H1 (cell line): ENCODE results near the gene CELF4. TPM values are rescaled to one million over a fixed set of nuclear protein-coding genes. Genes with fewer than 3 reads are reported as not detected.

Experiments used
- CTCF ChIA-PET: fragments of 300-600 bp; sonication (Branson Sonifier 250); formaldehyde crosslinking; loops from one replicate; lab custom pipeline; 2021; ENCODE audit not compliant: partially characterized antibody; lab: Charles Lee
- POLR2A ChIA-PET: fragments of 300-600 bp; sonication (Branson Sonifier 250); formaldehyde crosslinking; loops from one replicate; lab custom pipeline; 2021; ENCODE audit warnings: inconsistent platforms; ENCODE audit not compliant: partially characterized antibody; lab: Charles Lee
- DNase-seq, 2 experiments: peaks; one replicate each; pipeline versions ENCODE4 v3.0.0 to v3.0.0-alpha.2; 2010 to 2022; ENCODE audit warnings: low spot score in 2 of 2, low read depth in 1 of 2, mixed read lengths in 1 of 2
- FAIRE-seq: peaks from 2 replicates; lab custom pipeline; 2011; peaks lifted over from hg19 to GRCh38; lab: Jason Lieb, UNC
- H2AFZ ChIP-seq: 2 replicates; pipeline ENCODE4 v1.8.1; 2012; ENCODE audit warnings: low read length, inconsistent platforms
- H2AK5ac ChIP-seq: 2 replicates; pipeline ENCODE4 v1.6.1; 2013; ENCODE audit warnings: low read depth, low read length
- H2BK120ac ChIP-seq: replicated peaks from 2 replicates; pipeline ENCODE3; 2013; ENCODE audit warnings: low read depth, low read length, inconsistent platforms
- H2BK12ac ChIP-seq: 2 replicates; pipeline ENCODE4 v1.6.1; 2013; ENCODE audit warnings: low read depth, low read length
- H2BK15ac ChIP-seq: 2 replicates; pipeline ENCODE4 v1.6.1; 2013; ENCODE audit warnings: low read length
- H2BK20ac ChIP-seq: 2 replicates; pipeline ENCODE4 v1.6.1; 2013; ENCODE audit warnings: low read length
- H2BK5ac ChIP-seq: 2 replicates; pipeline ENCODE4 v1.6.1; 2013; ENCODE audit warnings: low read depth, low read length
- H3K14ac ChIP-seq: 2 replicates; pipeline ENCODE4 v1.6.1; 2013; ENCODE audit warnings: inconsistent platforms; ENCODE audit not compliant: insufficient read length
- H3K18ac ChIP-seq: 2 replicates; pipeline ENCODE4 v1.6.1; 2013; ENCODE audit warnings: low read length; ENCODE audit errors: extremely low read depth
- H3K23ac ChIP-seq: 2 replicates; pipeline ENCODE4 v1.6.1; 2013; ENCODE audit warnings: inconsistent platforms; ENCODE audit not compliant: insufficient read length
- H3K23me2 ChIP-seq: 2 replicates; pipeline ENCODE4 v1.6.1; 2013; ENCODE audit warnings: low read depth, low read length
- H3K27ac ChIP-seq: 2 replicates; pipeline ENCODE4 v1.6.1; 2011; ENCODE audit warnings: low read depth, low read length, inconsistent platforms
- H3K27me3 ChIP-seq, 4 experiments: replicated peaks in 1 of 4; 1 replicate in 1 of 4; 2 replicates in 3 of 4; pipeline versions ENCODE4 v1.6.1 to v1.8.1; 2011 to 2013; ENCODE audit warnings: low read length in 3 of 4, mild to moderate bottlenecking in 3 of 4, inconsistent platforms in 2 of 4, mixed read lengths in 2 of 4, moderate library complexity in 1 of 4; ENCODE audit not compliant: control insufficient read depth in 3 of 4, insufficient read depth in 3 of 4; ENCODE audit errors: extremely low read depth in 1 of 4
- H3K36me3 ChIP-seq, 4 experiments: 2 replicates each; pipeline versions ENCODE4 v1.6.1 to v1.8.1; 2011 to 2013; ENCODE audit warnings: mild to moderate bottlenecking in 4 of 4, low read length in 3 of 4, moderate library complexity in 2 of 4, control low read depth in 1 of 4, inconsistent platforms in 1 of 4; ENCODE audit not compliant: insufficient read depth in 4 of 4, control insufficient read depth in 2 of 4
- H3K4ac ChIP-seq: replicated peaks from 2 replicates; pipeline ENCODE3; 2013; ENCODE audit warnings: low read length, low read depth, mixed read lengths, inconsistent platforms; ENCODE audit not compliant: insufficient read length
- H3K4me1 ChIP-seq, 4 experiments: replicated peaks in 1 of 4; 1 replicate in 1 of 4; 2 replicates in 3 of 4; pipeline versions ENCODE4 v1.6.1 to v1.8.1; 2011 to 2013; ENCODE audit warnings: low read length in 3 of 4, inconsistent platforms in 2 of 4, mixed read lengths in 1 of 4; ENCODE audit not compliant: insufficient read depth in 4 of 4, control insufficient read depth in 3 of 4
- H3K4me2 ChIP-seq, 2 experiments: 2 replicates each; pipeline versions ENCODE4 v1.6.1 to v1.8.1; 2011 to 2013; ENCODE audit warnings: low read depth in 2 of 2, low read length in 2 of 2, control low read depth in 1 of 2, inconsistent platforms in 1 of 2, mild to moderate bottlenecking in 1 of 2; ENCODE audit not compliant: insufficient read depth in 1 of 2
- H3K4me3 ChIP-seq, 4 experiments: fragments of 200-600, 300-600 bp in 1 of 4; sonication (generic), shearing (Covaris generic), sonication (Bioruptor Twin) in 1 of 4; 2 replicates each; pipeline versions ENCODE4 v1.5.1 to v1.8.1; 2011 to 2016; ENCODE audit warnings: low read length in 4 of 4, low read depth in 3 of 4, control low read depth in 2 of 4, inconsistent platforms in 2 of 4, mild to moderate bottlenecking in 2 of 4, mixed read lengths in 1 of 4, moderate library complexity in 1 of 4; ENCODE audit not compliant: insufficient read depth in 2 of 4; ENCODE audit errors: extremely low read depth in 1 of 4
- H3K56ac ChIP-seq: replicated peaks from 2 replicates; pipeline ENCODE3; 2013; ENCODE audit warnings: low read depth, mild to moderate bottlenecking, mixed read lengths, low read length, inconsistent platforms; ENCODE audit not compliant: insufficient read length
- H3K79me1 ChIP-seq: 2 replicates; pipeline ENCODE4 v1.6.1; 2013; ENCODE audit warnings: low read depth, low read length, control low read depth
- H3K79me2 ChIP-seq, 2 experiments: 2 replicates each; pipeline versions ENCODE4 v1.6.1 to v1.8.1; 2012 to 2013; ENCODE audit warnings: low read length in 2 of 2, mild to moderate bottlenecking in 2 of 2, inconsistent platforms in 1 of 2; ENCODE audit not compliant: insufficient read depth in 2 of 2, control insufficient read depth in 1 of 2
- H3K9ac ChIP-seq, 4 experiments: replicated peaks in 1 of 4; 1 replicate in 1 of 4; 2 replicates in 3 of 4; pipeline versions ENCODE4 v1.6.1 to v1.8.1; 2011 to 2013; ENCODE audit warnings: low read depth in 3 of 4, low read length in 3 of 4, control low read depth in 2 of 4, mild to moderate bottlenecking in 2 of 4, moderate library complexity in 2 of 4, inconsistent platforms in 1 of 4; ENCODE audit errors: extremely low read depth in 1 of 4
- H3K9me3 ChIP-seq, 2 experiments: 2 replicates each; pipeline versions ENCODE4 v1.6.1 to v1.8.1; 2012 to 2013; ENCODE audit warnings: mild to moderate bottlenecking in 2 of 2, moderate library complexity in 2 of 2, control low read depth in 1 of 2, inconsistent platforms in 1 of 2, low read depth in 1 of 2, low read length in 1 of 2, mixed read lengths in 1 of 2; ENCODE audit not compliant: insufficient read depth in 2 of 2
- H4K20me1 ChIP-seq, 2 experiments: replicated peaks in 1 of 2; 2 replicates each; pipeline versions ENCODE3 to v1.8.1; 2011 to 2013; ENCODE audit warnings: inconsistent platforms in 2 of 2, low read length in 2 of 2, mild to moderate bottlenecking in 1 of 2; ENCODE audit not compliant: insufficient read depth in 2 of 2, control insufficient read depth in 1 of 2
- H4K5ac ChIP-seq: 2 replicates; pipeline ENCODE4 v1.6.1; 2013; ENCODE audit warnings: low read length, low read depth, mixed read lengths, inconsistent platforms; ENCODE audit not compliant: insufficient read length
- H4K8ac ChIP-seq: 2 replicates; pipeline ENCODE4 v1.8.0; 2013; ENCODE audit warnings: mild to moderate bottlenecking, moderate library complexity, low read length, inconsistent platforms; ENCODE audit not compliant: insufficient read depth; ENCODE audit errors: extremely low read depth
- H4K91ac ChIP-seq: replicated peaks from 2 replicates; pipeline ENCODE3; 2013; ENCODE audit warnings: low read length, mixed read lengths, inconsistent platforms; ENCODE audit not compliant: insufficient read length
- BCL11A ChIP-seq, 2 experiments: IDR thresholded peaks; one replicate each; pipeline ENCODE4 v1.6.1; 2011; ENCODE audit warnings: low read depth in 2 of 2, low read length in 2 of 2, mild to moderate bottlenecking in 2 of 2
- BRCA1 ChIP-seq: IDR thresholded peaks from 2 replicates; pipeline ENCODE4 v1.6.1; 2012; ENCODE audit warnings: low read depth, low read length, improper control_type of control experiment
- CHD2 ChIP-seq: IDR thresholded peaks from 2 replicates; pipeline ENCODE4 v1.6.1; 2012; ENCODE audit warnings: low read length, improper control_type of control experiment
- GTF2F1 ChIP-seq: IDR thresholded peaks from 2 replicates; pipeline ENCODE4 v1.6.1; 2012; ENCODE audit warnings: low read depth, low read length, improper control_type of control experiment, borderline replicate concordance
- KDM1A ChIP-seq: fragments of 200-600, 300-600 bp; sonication (generic); IDR thresholded peaks from 2 replicates; pipeline ENCODE4 v1.7.1; 2016; ENCODE audit warnings: mild to moderate bottlenecking, low read length, borderline replicate concordance
- KDM4A ChIP-seq: IDR thresholded peaks from one replicate; pipeline ENCODE4 v1.7.1; 2012; ENCODE audit warnings: low read depth, mild to moderate bottlenecking, moderate library complexity, low read length, inconsistent platforms; ENCODE audit not compliant: severe bottlenecking
- NANOG ChIP-seq: IDR thresholded peaks from 2 replicates; pipeline ENCODE4 v1.6.1; 2011; ENCODE audit warnings: low read length, low read depth, mild to moderate bottlenecking, inconsistent platforms; ENCODE audit not compliant: insufficient read depth, poor library complexity, severe bottlenecking
- POLR2A ChIP-seq, 2 experiments: IDR thresholded peaks; 1 replicate in 1 of 2; 2 replicates in 1 of 2; pipeline ENCODE4 v1.6.1; 2011; ENCODE audit warnings: low read depth in 2 of 2, low read length in 2 of 2, mild to moderate bottlenecking in 2 of 2; ENCODE audit errors: control extremely low read depth in 1 of 2
- RNF2 ChIP-seq: fragments of 200-900, 300-1000 bp; sonication (generic); IDR thresholded peaks from 2 replicates; pipeline ENCODE4 v1.7.1; 2016; ENCODE audit warnings: borderline replicate concordance, low read depth, mild to moderate bottlenecking, antibody characterized with exemption, low read length; ENCODE audit not compliant: poor library complexity, severe bottlenecking; ENCODE audit errors: missing control alignments
- SUZ12 ChIP-seq: fragments of 200-600 bp; sonication (generic); IDR thresholded peaks from 2 replicates; pipeline ENCODE4 v1.6.1; 2012; ENCODE audit warnings: mild to moderate bottlenecking, inconsistent platforms, low read length, moderate library complexity, mixed read lengths
- TBP ChIP-seq: IDR thresholded peaks from 2 replicates; pipeline ENCODE4 v1.6.1; 2011; ENCODE audit warnings: low read depth, low read length, improper control_type of control experiment
- ZNF274 ChIP-seq: IDR thresholded peaks from 2 replicates; pipeline ENCODE4 v1.7.0; 2012; ENCODE audit warnings: low read length, borderline replicate concordance; ENCODE audit errors: extremely low read depth
- WGBS, 2 experiments: shearing (Covaris generic) in 1 of 2; methylation state at CpG; one replicate each; pipeline versions ENCODE4 v1.1.6 to v1.1.7; 2013 to 2015; ENCODE audit warnings: low lambda C conversion rate in 2 of 2, mixed read lengths in 2 of 2, inconsistent platforms in 1 of 2, low coverage in 1 of 2, missing lambda C conversion rate in 1 of 2; ENCODE audit not compliant: insufficient replicate concordance in 2 of 2, insufficient coverage in 1 of 2, insufficient read length in 1 of 2; ENCODE audit errors: extremely low coverage in 1 of 2, missing lambda C conversion rate in 1 of 2; 5-methylcytosine and 5-hydroxymethylcytosine counted together
- polyA plus RNA-seq, 7 experiments: library from polyadenylated mRNA; depleted of rRNA in 3 of 7; stranded (reverse) in 5 of 7; unstranded in 2 of 7; fragments of >200 nt in 5 of 7; fragments of 200-250 nt in 2 of 7; gene quantifications; 1 replicate in 5 of 7; 2 replicates in 1 of 7; 4 replicates in 1 of 7; pipeline versions ENCODE4 v1.2.1 to v1.2.3, GENCODE V29; 2011 to 2013; ENCODE audit warnings: missing spikeins in 2 of 7, mixed read lengths in 2 of 7
- total RNA-seq: library from RNA; stranded (reverse); fragmentation: NEBNext Ultra II Directional; extraction: Animal tissue kit (Norgen Biotek cat#: 25700); gene quantifications from 2 replicates; pipeline ENCODE4 v1.2.1, GENCODE V29; 2021

The CELF4 gene
- total and polyA plus RNA-seq, 2 of the 8 experiments (the other 6 are each of a cell fraction or from before 2014, with no cell fraction given) = 1.6 to 3.4 TPM

- Histone ChIP-seq H3K4ac (no peak overlapping the region), H3K56ac (no peak overlapping the region), H2BK20ac (no peak overlapping the region), H3K9ac (no peak overlapping the region), H3K23me2 (no peaks in the 10 kb centered on the region), H2BK5ac (no peak overlapping the region), H2BK12ac (no peak overlapping the region), H4K5ac (no peak overlapping the region), H2BK15ac (no peak overlapping the region), H3K79me1 (no peaks in the 10 kb centered on the region), H4K91ac (no peak overlapping the region), H3K27ac (no peak overlapping the region), H3K4me3 (no peak overlapping the region), H3K4me1 (peaks cover 0 to under 1% (median 0%) of the 10 kb centered on the region in 4 experiments; a peak in 2 of 7 replicates)
- ChIA-PET CTCF (interaction anchor here (0.7 to 3.5 kb wide), 10 partner anchors 11 to 335 kb away, joined by 3 to 24 read pairs (median 4); no protein-coding TSS in a partner anchor), POLR2A (interaction anchor here (0.7 kb wide), 1 partner anchor 25 kb away, joined by 3 read pairs; no protein-coding TSS in a partner anchor)
- no peak for FAIRE-seq
- no peak for TF ChIP-seq KDM1A
- no peak for TF ChIP-seq ZNF274
- TF ChIP-seq GTF2F1 = no peak
- no peak for TF ChIP-seq CHD2
- TF ChIP-seq TBP = no peak
- TF ChIP-seq POLR2A (IDR thresholded peaks at IDR 0.05; ENCODE audit: control extremely low read depth in 1 of 2, low read depth in 2 of 2, low read length in 2 of 2) = no peak
- no peak for TF ChIP-seq BCL11A (IDR thresholded peaks at IDR 0.05; ENCODE audit: low read depth in 2 of 2, low read length in 2 of 2)
- TF ChIP-seq RNF2 = no peak
- no peak for TF ChIP-seq SUZ12
- no peak for TF ChIP-seq NANOG
- TF ChIP-seq BRCA1 = no peak
- TF ChIP-seq KDM4A = no peak
- TF ChIP-seq, all 59 proteins: peak for 0
- Histone ChIP-seq H2AK5ac (no peak overlapping the region), H2AFZ (no peak overlapping the region), H3K14ac (no peak overlapping the region), H3K18ac (no peak overlapping the region), H2BK120ac (no peak overlapping the region), H3K36me3 (no peaks in the 10 kb centered on the region), H3K23ac (no peak overlapping the region), H3K4me2 (no peak overlapping the region), H3K9me3 (peaks cover 0 to 12% of the 10 kb centered on the region in 2 experiments; a peak in 1 of 4 replicates), H3K27me3 (no peaks in the 10 kb centered on the region), H4K20me1 (peaks cover 0 to 4% of the 10 kb centered on the region in 2 experiments), H3K79me2 (no peaks in the 10 kb centered on the region), H4K8ac (no peak overlapping the region)
- WGBS, 2 experiments = 85% methylated on average over 9 of the region's 10 CpGs; no CpG with 5 or more reads in 1 of the 2 experiments
- no peak for DNase-seq
Measured at GRCh38 chr18:37277804-37278203, 287.8 kb downstream of the CELF4 start.
